Heart right ventricle (tissue), 16 donors: ENCODE results near the gene ZNF662. TPM values are rescaled to one million over a fixed set of nuclear protein-coding genes. Genes with fewer than 3 reads are reported as not detected.

Experiments used
- ATAC-seq, 8 donors: fragments of 200-7000 bp; cut with Tn5 transposase; one replicate each; pipeline ENCODE4 v1.9.1; 2020; ENCODE audit warnings: mild to moderate bottlenecking in 8 of 8, moderate library complexity in 8 of 8, moderate number of reproducible peaks in 1 of 8
- DNase-seq, 2 donors: peaks; one replicate each; pipeline ENCODE4 v3.0.0-alpha.2; 2020
- H3K27ac ChIP-seq, 10 donors: fragments of 200-600 bp; sonication (generic) in 2 of 10; one replicate each; pipeline versions ENCODE4 v1.5.0 to v1.8.0; 2020 to 2022; ENCODE audit warnings: mild to moderate bottlenecking in 3 of 10
- H3K27me3 ChIP-seq, 7 donors: fragments of 200-600 bp; one replicate each; pipeline ENCODE4 v1.8.0; 2021 to 2022; ENCODE audit warnings: mild to moderate bottlenecking in 2 of 7
- H3K36me3 ChIP-seq, 9 donors: fragments of 200-600 bp; sonication (generic) in 1 of 9; one replicate each; pipeline versions ENCODE4 v1.5.0 to v1.8.0; 2020 to 2022; ENCODE audit warnings: mild to moderate bottlenecking in 2 of 9
- H3K4me1 ChIP-seq, 9 donors: fragments of 200-600 bp; sonication (generic) in 1 of 9; one replicate each; pipeline versions ENCODE4 v1.5.0 to v1.8.0; 2020 to 2022; ENCODE audit warnings: mild to moderate bottlenecking in 4 of 9
- H3K4me3 ChIP-seq, 10 donors: fragments of 200-600 bp; sonication (generic) in 2 of 10; one replicate each; pipeline versions ENCODE4 v1.5.0 to v1.8.0; 2020 to 2022; ENCODE audit warnings: mild to moderate bottlenecking in 7 of 10, moderate library complexity in 2 of 10
- H3K9me3 ChIP-seq, 11 donors: fragments of 200-600 bp in 10 of 11; sonication (generic) in 2 of 11; one replicate each; pipeline versions ENCODE4 v1.5.0 to v1.8.0; 2013 to 2022; ENCODE audit warnings: mild to moderate bottlenecking in 2 of 11, control low read depth in 1 of 11, moderate library complexity in 1 of 11
- WGBS, 2 donors: extraction: QIAGEN DNeasy Blood & Tissue Kit; methylation state at CpG; one replicate each; pipeline ENCODE4 v1.1.7; 2013; ENCODE audit warnings: inconsistent platforms in 1 of 2; 5-methylcytosine and 5-hydroxymethylcytosine counted together
- intact Hi-C, 10 donors: fragments of 100-400 bp; cut with DNase I; formaldehyde crosslinking; loops; one replicate each; pipeline versions ENCODE4 v1.11.1 to v1.14.2; 2022
- polyA plus RNA-seq, 2 donors: library from polyadenylated mRNA; stranded (reverse); fragments of 200-250 nt; gene quantifications; one replicate each; pipeline ENCODE4 v1.2.3, GENCODE V29; 2013
- total RNA-seq, 10 donors: library from RNA; stranded (reverse); fragmentation: NEBNext Ultra II Directional in 3 of 10; extraction: Animal tissue kit (Norgen Biotek cat#: 25700) in 3 of 10; gene quantifications; one replicate each; pipeline versions ENCODE4 v1.2.1 to v1.2.4, GENCODE V29; 2021 to 2023
- TF ChIP-seq, protein P1 (sequence below), 9 donors: fragments of 200-600 bp; sonication (generic) in 2 of 9; IDR thresholded peaks; one replicate each; pipeline versions ENCODE4 v1.5.0 to v1.8.0; 2021 to 2022; ENCODE audit warnings: antibody characterized with exemption in 9 of 9, mild to moderate bottlenecking in 5 of 9, moderate library complexity in 1 of 9
- donor health status: Arrhythmogenic right ventricular cardiomyopathy.
- donor health status: ischemic (EF 13 %, LVEDD 7.1; RV severe dilation, severe dysfunction).
- donor health status: healthy with polysubstance abuse.
- donor health status: DM: no; HTN: yes; CAD: no.
- donor health status: DM: no; HTN: no; CAD: no.
- donor health status: ischemic (EF 25% LVEDD 6.9; RV normal size, moderate dysfunction).
- donor health status: ischemic (EF 25% LVEDD 5.7; RV mildly dilated, moderate dysfunction).
- donor health status: healthy.
- donor health status: DM: yes; HTN: yes; CAD: no.
- donor health status: Ischemic cardiomyopathy.
- donor health status: ischemic (EF 35%, LVEDD 5.7; RV mildly dilated, moderate dysfunction).
- donor health status: nonischemic (EF 11% LVEDD 7.7; RV severe dilation, severe dysfunction).
- donor health status: DM: yes; HTN: yes; CAD: no.
- donor health status: PGD.
- donor health status: ischemic (EF 29% LVEDD 5.4; RV normal size, mild dysfunction).
- donor health status: nonischemic (EF 23%, LVEDD 6.1; RV moderate dilation, normal function).

Gene ZNF662
- total and polyA plus RNA-seq, 12 donors, result 0.91 to 6.9 (median 5.2) TPM

DNA sequence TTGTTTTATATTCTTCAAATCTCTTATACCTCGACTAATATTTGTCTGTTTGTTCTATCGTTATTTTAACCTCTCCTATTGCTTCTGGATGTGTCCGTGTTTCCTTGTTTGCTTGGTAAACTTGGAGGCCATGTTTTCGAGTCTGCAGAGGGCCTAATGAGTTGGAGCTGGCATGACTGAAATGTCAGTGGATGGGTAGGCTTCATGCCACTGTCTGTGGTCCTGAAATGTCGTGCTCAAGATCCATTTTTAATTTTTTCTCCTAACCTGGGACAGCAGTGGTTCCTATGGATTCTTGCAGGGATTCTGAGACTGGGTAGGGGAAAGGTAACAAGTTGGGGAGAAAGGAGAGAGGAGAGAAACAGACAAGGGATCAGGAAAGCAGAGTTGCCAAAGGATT is 54.3 kb downstream of the ZNF662 start:
- H3K27ac ChIP-seq, result no peak overlapping the region
- H3K27me3 ChIP-seq, result no peaks in the 10 kb centered on the region
- DNase-seq (no peak), ATAC-seq (no peak)
- no peaks in the 10 kb centered on the region for H3K9me3 ChIP-seq
- H3K36me3 ChIP-seq, result no peaks in the 10 kb centered on the region
- H3K4me3 ChIP-seq, result no peak overlapping the region
- WGBS, 2 donors, result 62 to 68% methylated on average over 5 of the region's 5 CpGs
- TF ChIP-seq, protein P1, sequence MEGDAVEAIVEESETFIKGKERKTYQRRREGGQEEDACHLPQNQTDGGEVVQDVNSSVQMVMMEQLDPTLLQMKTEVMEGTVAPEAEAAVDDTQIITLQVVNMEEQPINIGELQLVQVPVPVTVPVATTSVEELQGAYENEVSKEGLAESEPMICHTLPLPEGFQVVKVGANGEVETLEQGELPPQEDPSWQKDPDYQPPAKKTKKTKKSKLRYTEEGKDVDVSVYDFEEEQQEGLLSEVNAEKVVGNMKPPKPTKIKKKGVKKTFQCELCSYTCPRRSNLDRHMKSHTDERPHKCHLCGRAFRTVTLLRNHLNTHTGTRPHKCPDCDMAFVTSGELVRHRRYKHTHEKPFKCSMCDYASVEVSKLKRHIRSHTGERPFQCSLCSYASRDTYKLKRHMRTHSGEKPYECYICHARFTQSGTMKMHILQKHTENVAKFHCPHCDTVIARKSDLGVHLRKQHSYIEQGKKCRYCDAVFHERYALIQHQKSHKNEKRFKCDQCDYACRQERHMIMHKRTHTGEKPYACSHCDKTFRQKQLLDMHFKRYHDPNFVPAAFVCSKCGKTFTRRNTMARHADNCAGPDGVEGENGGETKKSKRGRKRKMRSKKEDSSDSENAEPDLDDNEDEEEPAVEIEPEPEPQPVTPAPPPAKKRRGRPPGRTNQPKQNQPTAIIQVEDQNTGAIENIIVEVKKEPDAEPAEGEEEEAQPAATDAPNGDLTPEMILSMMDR (IDR thresholded peaks at IDR 0.05), result no peak
- H3K4me1 ChIP-seq, result no peaks in the 10 kb centered on the region
- intact Hi-C loops, result loop anchor here in 7 of 10 donors (5.0 to 10.0 kb wide), 4 partner anchors 192 to 1235 kb away; no protein-coding TSS in a partner anchor

- no peaks in the 10 kb centered on the region for H3K9me3 ChIP-seq
- H3K27ac ChIP-seq, result no peak overlapping the region
- H3K27me3 ChIP-seq, result no peaks in the 10 kb centered on the region
- no peaks in the 10 kb centered on the region for H3K4me1 ChIP-seq
- no peak overlapping the region for H3K4me3 ChIP-seq
- no peak for ATAC-seq
- intact Hi-C loops, result loop anchor here in 8 of 10 donors (1.0 to 10.0 kb wide), 6 partner anchors 192 to 1234 kb away; no protein-coding TSS in a partner anchor
- DNase-seq, result no peak
- 85 to 91% methylated on average over 1 of the region's 1 CpG for whole genome bisulfite sequencing, 2 donors
- no peaks in the 10 kb centered on the region for H3K36me3 ChIP-seq
- TF ChIP-seq, protein P1 (IDR thresholded peaks at IDR 0.05), result no peak
Measured at GRCh38 chr3:42960786-42961185, 54.8 kb downstream of the ZNF662 start.

DNA sequence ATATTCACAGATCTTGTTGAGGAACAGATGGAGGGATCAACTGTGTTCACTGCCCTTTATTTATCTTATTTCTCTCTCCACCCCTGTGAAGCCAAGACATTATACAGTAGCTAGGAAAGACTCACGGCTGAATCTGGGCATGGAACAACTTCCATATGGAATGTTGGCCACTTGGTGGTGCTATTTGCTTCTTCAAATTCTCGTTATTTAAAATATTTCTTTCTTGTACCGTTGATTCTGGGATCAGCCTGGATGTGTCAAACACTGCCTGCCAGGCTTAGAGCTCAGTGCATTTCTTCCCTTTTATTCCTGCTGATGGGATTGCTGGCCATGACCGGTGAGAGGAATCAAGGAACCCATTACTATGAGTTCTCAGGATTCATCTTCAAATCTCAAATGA is 55.7 kb downstream of the ZNF662 start:
- no peaks in the 10 kb centered on the region for H3K4me1 ChIP-seq
- TF ChIP-seq, protein P1 (IDR thresholded peaks at IDR 0.05), result peak; percentile 41 to 78 (median 70)
- no peaks in the 10 kb centered on the region for H3K9me3 ChIP-seq
- ATAC-seq (peak in 5 of 8 donors; percentile 48 to 67 (median 61)), DNase-seq (peak in 1 of 2 donors; percentile 38)
- H3K4me3 ChIP-seq, result no peak overlapping the region
- H3K27ac ChIP-seq, result no peak overlapping the region
- H3K36me3 ChIP-seq, result no peaks in the 10 kb centered on the region
- no peaks in the 10 kb centered on the region for H3K27me3 ChIP-seq
- intact Hi-C loops, result loop anchor here in 9 of 10 donors (1.0 to 10.0 kb wide), 7 partner anchors 191 to 1233 kb away; no protein-coding TSS in a partner anchor
- WGBS, 2 donors, result 2 to 4% methylated on average over 4 of the region's 4 CpGs

GRCh38 chr3:42963269-42963668 is 57.3 kb downstream of the ZNF662 start:
- no peak for ATAC-seq
- Histone ChIP-seq H3K9me3 (no peaks in the 10 kb centered on the region), H3K4me3 (no peak overlapping the region), H3K27me3 (no peaks in the 10 kb centered on the region), H3K4me1 (no peaks in the 10 kb centered on the region), H3K36me3 (no peaks in the 10 kb centered on the region), H3K27ac (no peak overlapping the region)
- DNase-seq, result no peak
- 73 to 97% methylated on average over 2 of the region's 2 CpGs for WGBS, 2 donors
- TF ChIP-seq, protein P1 (IDR thresholded peaks at IDR 0.05), result no peak
- intact Hi-C loops, result loop anchor here in 8 of 10 donors (2.0 to 10.0 kb wide), 5 partner anchors 189 to 1232 kb away; no protein-coding TSS in a partner anchor
